Sigmoid colon (tissue), 7 donors: Measurements from ENCODE around the gene C1orf167. TPM values are rescaled to one million over a fixed set of nuclear protein-coding genes. Genes with fewer than 3 reads are reported as not detected.

Experiments used
- DNase-seq: peaks from one replicate; pipeline ENCODE4 v3.0.0-alpha.2; 2019
- H3K27ac ChIP-seq, 4 donors: fragments of 200-600 bp; sonication (generic); one replicate each; pipeline ENCODE4 v1.5.1; 2016 to 2019; ENCODE audit warnings: mild to moderate bottlenecking in 1 of 4
- H3K27me3 ChIP-seq, 3 donors: fragments of 200-600 bp; sonication (generic); one replicate each; pipeline ENCODE4 v1.5.1; 2019; ENCODE audit warnings: mild to moderate bottlenecking in 1 of 3
- H3K36me3 ChIP-seq, 4 donors: fragments of 200-600 bp; sonication (generic); one replicate each; pipeline ENCODE4 v1.5.1; 2016 to 2019
- H3K4me1 ChIP-seq, 4 donors: fragments of 200-600 bp; sonication (generic); one replicate each; pipeline ENCODE4 v1.5.1; 2017 to 2019
- H3K4me3 ChIP-seq, 4 donors: fragments of 200-600 bp; sonication (generic); one replicate each; pipeline ENCODE4 v1.5.1; 2017 to 2019; ENCODE audit warnings: mild to moderate bottlenecking in 2 of 4, moderate library complexity in 1 of 4
- H3K9me3 ChIP-seq, 4 donors: fragments of 200-600 bp in 3 of 4; sonication (generic) in 3 of 4; one replicate each; pipeline versions ENCODE4 v1.5.1 to v1.6.1; 2013 to 2019
- EP300 ChIP-seq, 4 donors: sonication (generic); formaldehyde crosslinking; IDR thresholded peaks; one replicate each; pipeline ENCODE4 v1.6.1; 2017; ENCODE audit warnings: antibody characterized with exemption in 4 of 4
- POLR2A ChIP-seq, 2 donors: fragments of 450-650 bp; IDR thresholded peaks; one replicate each; pipeline ENCODE4 v1.6.1; 2016; ENCODE audit warnings: antibody characterized with exemption in 2 of 2, mild to moderate bottlenecking in 2 of 2, moderate library complexity in 2 of 2
- POLR2AphosphoS5 ChIP-seq, 4 donors: sonication (generic); formaldehyde crosslinking; IDR thresholded peaks; one replicate each; pipeline ENCODE4 v1.6.1; 2017; ENCODE audit warnings: antibody characterized with exemption in 4 of 4
- WGBS, 2 donors: extraction: QIAGEN DNeasy Blood & Tissue Kit; methylation state at CpG; one replicate each; pipeline ENCODE4 v1.1.7; 2013; 5-methylcytosine and 5-hydroxymethylcytosine counted together
- intact Hi-C: fragments of 100-400 bp; cut with DNase I; formaldehyde crosslinking; loops from one replicate; pipeline ENCODE4 v1.15.1; 2023
- polyA plus RNA-seq, 3 donors: library from polyadenylated mRNA; stranded (reverse); fragments of 200-250 nt; gene quantifications; one replicate each; pipeline ENCODE4 v1.2.3, GENCODE V29; 2013
- total RNA-seq, 4 donors: library from RNA; depleted of rRNA; stranded (reverse); fragments of >200 nt; gene quantifications; one replicate each; pipeline ENCODE4 v1.1.0, GENCODE V29; 2016
- TF ChIP-seq, protein P1 (sequence below), 4 experiments: fragments of 450-650 bp in 3 of 4; fragments of 200-600 bp in 1 of 4; IDR thresholded peaks; one replicate each; pipeline ENCODE4 v1.5.1; 2016 to 2019; ENCODE audit warnings: antibody characterized with exemption in 4 of 4, mild to moderate bottlenecking in 3 of 4, moderate library complexity in 2 of 4
- donor health status: healthy with polysubstance abuse.
- donor health status: Bipolar disorder and iron deficiency.
- donor health status: healthy.

C1orf167 gene
- total and polyA plus RNA-seq, 7 donors: 0.66 to 2.4 (median 1.7) TPM; not detected in 1

DNA sequence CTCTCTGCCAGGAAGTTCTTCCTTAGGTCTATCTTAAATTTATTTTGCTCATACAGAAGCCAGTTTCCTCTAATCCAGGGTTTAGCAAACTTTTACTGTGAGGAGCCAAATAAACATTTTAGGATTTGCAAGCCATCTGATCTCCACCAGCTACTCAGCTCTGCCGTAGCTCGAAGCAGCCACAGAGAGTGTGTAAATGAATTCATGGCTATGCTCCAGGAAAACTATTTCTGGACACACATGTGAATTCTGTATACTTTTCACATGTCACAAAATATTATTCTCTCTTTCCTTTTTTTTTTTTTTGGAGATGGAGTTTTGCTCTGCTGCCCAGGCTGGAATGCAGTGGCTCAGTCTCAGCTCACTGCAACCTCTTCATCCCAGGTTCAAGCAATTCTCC lies 39.5 kb upstream of the C1orf167 start:
- intact Hi-C loops: no loop called here
- 52 to 75% methylated on average over 2 of the region's 2 CpGs for WGBS, 2 donors
- no peak overlapping the region for H3K4me3 ChIP-seq
- no peaks in the 10 kb centered on the region for H3K27me3 ChIP-seq
- H3K4me1 ChIP-seq: peaks cover 0 to 11% (median 9%) of the 10 kb centered on the region in 4 donors
- DNase-seq: no peak
- no peaks in the 10 kb centered on the region for H3K36me3 ChIP-seq
- no peak for TF ChIP-seq POLR2A (IDR thresholded peaks at IDR 0.05)
- TF ChIP-seq POLR2AphosphoS5 (IDR thresholded peaks at IDR 0.05): no peak
- TF ChIP-seq EP300 (IDR thresholded peaks at IDR 0.05): no peak
- TF ChIP-seq, protein P1, sequence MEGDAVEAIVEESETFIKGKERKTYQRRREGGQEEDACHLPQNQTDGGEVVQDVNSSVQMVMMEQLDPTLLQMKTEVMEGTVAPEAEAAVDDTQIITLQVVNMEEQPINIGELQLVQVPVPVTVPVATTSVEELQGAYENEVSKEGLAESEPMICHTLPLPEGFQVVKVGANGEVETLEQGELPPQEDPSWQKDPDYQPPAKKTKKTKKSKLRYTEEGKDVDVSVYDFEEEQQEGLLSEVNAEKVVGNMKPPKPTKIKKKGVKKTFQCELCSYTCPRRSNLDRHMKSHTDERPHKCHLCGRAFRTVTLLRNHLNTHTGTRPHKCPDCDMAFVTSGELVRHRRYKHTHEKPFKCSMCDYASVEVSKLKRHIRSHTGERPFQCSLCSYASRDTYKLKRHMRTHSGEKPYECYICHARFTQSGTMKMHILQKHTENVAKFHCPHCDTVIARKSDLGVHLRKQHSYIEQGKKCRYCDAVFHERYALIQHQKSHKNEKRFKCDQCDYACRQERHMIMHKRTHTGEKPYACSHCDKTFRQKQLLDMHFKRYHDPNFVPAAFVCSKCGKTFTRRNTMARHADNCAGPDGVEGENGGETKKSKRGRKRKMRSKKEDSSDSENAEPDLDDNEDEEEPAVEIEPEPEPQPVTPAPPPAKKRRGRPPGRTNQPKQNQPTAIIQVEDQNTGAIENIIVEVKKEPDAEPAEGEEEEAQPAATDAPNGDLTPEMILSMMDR (IDR thresholded peaks at IDR 0.05): no peak
- H3K9me3 ChIP-seq: no peaks in the 10 kb centered on the region
- H3K27ac ChIP-seq: no peak overlapping the region

DNA sequence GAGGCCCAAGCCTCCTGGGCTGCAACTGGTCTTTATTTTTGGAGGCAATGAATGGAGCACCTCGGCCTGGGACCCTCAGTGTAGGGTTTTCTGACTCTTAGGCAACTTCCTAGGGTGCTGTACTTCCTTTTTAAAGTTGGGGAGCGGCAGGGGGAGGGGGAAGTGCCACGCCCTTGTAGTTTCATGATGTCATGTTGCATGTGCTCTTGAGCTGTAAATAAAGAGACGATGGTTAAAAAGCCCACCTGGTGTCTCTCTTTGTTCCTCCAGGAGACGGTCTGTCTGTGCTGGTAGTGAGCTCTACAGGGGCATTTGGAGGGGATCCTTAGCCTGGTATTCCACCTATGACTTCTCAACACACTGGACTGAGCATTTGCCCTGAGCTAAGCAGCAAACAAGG lies 36.4 kb upstream of the C1orf167 start:
- Histone ChIP-seq H3K27ac (no peak overlapping the region), H3K4me1 (peaks cover 0 to 10% (median 1%) of the 10 kb centered on the region in 4 donors), H3K27me3 (no peaks in the 10 kb centered on the region), H3K4me3 (no peak overlapping the region), H3K36me3 (no peaks in the 10 kb centered on the region), H3K9me3 (no peaks in the 10 kb centered on the region)
- DNase-seq: no peak
- TF ChIP-seq EP300 (IDR thresholded peaks at IDR 0.05) (no peak), POLR2A (IDR thresholded peaks at IDR 0.05) (no peak), POLR2AphosphoS5 (IDR thresholded peaks at IDR 0.05) (no peak)
- TF ChIP-seq, protein P1 (IDR thresholded peaks at IDR 0.05): no peak
- intact Hi-C loops: no loop called here
- WGBS, 2 donors: 55 to 64% methylated on average over 5 of the region's 5 CpGs

DNA sequence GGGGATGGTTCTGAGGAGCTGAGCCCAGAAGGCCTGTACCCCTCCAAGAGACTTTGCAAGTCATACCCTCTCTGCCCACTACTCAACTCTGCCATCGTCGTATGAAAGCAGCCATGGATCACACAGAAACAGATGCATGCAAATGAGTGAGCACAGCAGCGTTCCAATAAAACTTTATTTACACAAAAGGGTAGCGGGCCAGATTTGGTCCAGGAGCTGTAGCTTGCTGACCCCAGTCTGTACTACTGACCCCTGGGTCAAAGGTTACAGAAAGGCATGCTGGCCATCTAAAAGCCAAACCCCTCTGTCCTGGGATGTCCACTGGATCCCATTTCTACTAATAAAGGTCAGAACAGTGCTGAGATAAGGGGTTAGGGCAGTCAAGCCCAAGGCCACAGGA lies 34.9 kb upstream of the C1orf167 start:
- H3K4me1 ChIP-seq: peaks cover 0 to 25% (median 12%) of the 10 kb centered on the region in 4 donors
- 85 to 90% methylated on average over 4 of the region's 4 CpGs for WGBS, 2 donors

DNA sequence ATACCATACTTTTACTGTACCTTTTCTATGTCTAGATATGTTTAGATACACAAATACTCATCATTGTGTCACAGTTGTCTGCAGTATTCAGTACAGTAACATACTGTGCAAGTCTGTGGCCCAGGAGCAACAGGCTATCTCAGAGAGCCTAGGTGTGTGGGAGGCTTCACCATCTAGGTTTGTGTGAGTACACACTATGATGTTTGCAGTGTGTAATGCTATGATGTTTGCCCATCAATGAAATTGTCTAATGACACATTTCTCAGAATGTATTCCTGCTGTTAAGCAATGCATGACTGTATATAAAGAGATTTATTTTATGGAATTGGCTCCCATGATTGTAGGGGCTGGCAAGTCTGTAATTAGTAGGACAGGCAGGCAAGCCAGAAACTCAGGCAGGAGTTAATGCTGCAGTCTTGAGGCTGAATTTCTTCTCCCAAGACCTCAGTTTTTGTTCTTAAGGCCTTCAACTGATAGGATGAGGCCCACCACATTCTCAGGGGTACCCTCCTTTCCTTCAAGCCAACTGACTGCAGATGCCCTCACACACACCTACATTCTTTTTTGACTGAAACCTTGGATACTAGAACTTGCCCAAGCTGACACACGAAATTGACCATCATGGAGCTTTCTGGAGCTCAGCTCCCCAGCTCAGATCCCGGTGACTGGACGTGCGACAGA lies 33.7 kb upstream of the C1orf167 start:
- Histone ChIP-seq H3K36me3 (no peaks in the 10 kb centered on the region), H3K27me3 (no peaks in the 10 kb centered on the region), H3K9me3 (no peaks in the 10 kb centered on the region), H3K27ac (no peak overlapping the region), H3K4me1 (peaks cover 0 to 34% (median 22%) of the 10 kb centered on the region in 4 donors), H3K4me3 (no peak overlapping the region)
- DNase-seq: no peak
- WGBS, 2 donors: 96 to 97% methylated on average over 4 of the region's 4 CpGs
- TF ChIP-seq POLR2AphosphoS5 (IDR thresholded peaks at IDR 0.05) (no peak), EP300 (IDR thresholded peaks at IDR 0.05) (no peak), POLR2A (IDR thresholded peaks at IDR 0.05) (no peak)
- TF ChIP-seq, protein P1 (IDR thresholded peaks at IDR 0.05): no peak
- intact Hi-C loops: no loop called here

More for the DNA sequence above, 34.9 kb upstream of the C1orf167 start:
- Histone ChIP-seq H3K27me3 (no peaks in the 10 kb centered on the region), H3K4me3 (no peak overlapping the region), H3K9me3 (no peaks in the 10 kb centered on the region), H3K27ac (no peak overlapping the region), H3K36me3 (no peaks in the 10 kb centered on the region)
- no peak for TF ChIP-seq POLR2A (IDR thresholded peaks at IDR 0.05)
- TF ChIP-seq, protein P1 (IDR thresholded peaks at IDR 0.05): no peak
- TF ChIP-seq POLR2AphosphoS5 (IDR thresholded peaks at IDR 0.05): no peak
- no peak for TF ChIP-seq EP300 (IDR thresholded peaks at IDR 0.05)
- DNase-seq: no peak
- intact Hi-C loops: no loop called here

DNA sequence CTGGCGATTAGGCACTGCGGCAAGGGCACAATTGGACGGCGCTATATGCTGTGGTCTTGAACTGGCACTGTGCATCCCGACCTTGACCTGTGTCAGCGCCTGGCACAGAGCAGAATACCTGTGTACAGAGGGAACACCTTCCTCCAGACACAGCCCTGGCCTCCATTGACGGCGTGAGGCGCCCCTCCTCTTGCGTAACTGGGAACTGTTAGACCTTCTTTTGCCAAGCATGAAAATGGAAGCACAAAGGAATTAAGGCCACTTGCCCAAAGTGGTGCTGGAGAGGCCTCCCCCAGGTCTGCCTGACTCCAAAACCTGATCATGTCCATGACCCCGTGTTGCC lies 32.9 kb upstream of the C1orf167 start:
- intact Hi-C loops: no loop called here
- no peak overlapping the region for H3K27ac ChIP-seq
- WGBS, 2 donors: 93 to 95% methylated on average over 11 of the region's 11 CpGs
- peaks cover 0 to 34% (median 22%) of the 10 kb centered on the region in 4 donors for H3K4me1 ChIP-seq
- H3K36me3 ChIP-seq: no peaks in the 10 kb centered on the region
- no peak overlapping the region for H3K4me3 ChIP-seq
- no peaks in the 10 kb centered on the region for H3K9me3 ChIP-seq
- no peak for DNase-seq
- H3K27me3 ChIP-seq: no peaks in the 10 kb centered on the region
- TF ChIP-seq EP300 (IDR thresholded peaks at IDR 0.05) (no peak), POLR2AphosphoS5 (IDR thresholded peaks at IDR 0.05) (no peak), POLR2A (IDR thresholded peaks at IDR 0.05) (no peak)
- TF ChIP-seq, protein P1 (IDR thresholded peaks at IDR 0.05): no peak
